HepG2 (cell line): ENCODE results near the gene RBM14. TPM values are rescaled to one million over a fixed set of nuclear protein-coding genes. Genes with fewer than 3 reads are reported as not detected.

Experiments
- AHDC1 ChIP-seq: sonication (generic); formaldehyde crosslinking; IDR thresholded peaks from 2 replicates; pipeline ENCODE4 v1.5.1; 2020; ENCODE audit warnings: mild to moderate bottlenecking, missing genetic modification reagents, borderline replicate concordance
- ATF3 ChIP-seq: sonication (generic); formaldehyde crosslinking; IDR thresholded peaks from 2 replicates; pipeline ENCODE4 v1.4.0; 2020; ENCODE audit warnings: missing genetic modification reagents
- CEBPG ChIP-seq: IDR thresholded peaks from 2 replicates; pipeline ENCODE4 v1.6.1; 2016
- E2F2 ChIP-seq: sonication (generic); formaldehyde crosslinking; IDR thresholded peaks from 2 replicates; pipeline ENCODE4 v1.4.0; 2020; ENCODE audit warnings: missing genetic modification reagents, borderline replicate concordance
- HBP1 ChIP-seq: IDR thresholded peaks from 2 replicates; pipeline ENCODE4 v1.6.1; 2016; ENCODE audit warnings: low read depth, control low read depth
- HNRNPLL ChIP-seq: fragments of 200-400 bp; formaldehyde crosslinking; IDR thresholded peaks from 2 replicates; pipeline ENCODE4 v1.6.1; 2017; ENCODE audit warnings: mild to moderate bottlenecking, low read depth, low read length; ENCODE audit not compliant: poor library complexity, severe bottlenecking
- KLF11 ChIP-seq: IDR thresholded peaks from 2 replicates; pipeline ENCODE4 v1.6.1; 2016; ENCODE audit warnings: missing compliant biosample characterization
- POLR2AphosphoS5 ChIP-seq: IDR thresholded peaks from 2 replicates; pipeline ENCODE4 v1.6.1; 2012; ENCODE audit warnings: low read depth, low read length
- PRDM10 ChIP-seq: sonication (generic); formaldehyde crosslinking; IDR thresholded peaks from 2 replicates; pipeline ENCODE4 v1.4.0; 2020; ENCODE audit warnings: low read depth, missing genetic modification reagents
- PTBP1 ChIP-seq: fragments of 200-400 bp; formaldehyde crosslinking; IDR thresholded peaks from 2 replicates; pipeline ENCODE4 v1.6.1; 2018; ENCODE audit warnings: low read length, low read depth; ENCODE audit not compliant: poor library complexity, severe bottlenecking
- SMARCC2 ChIP-seq: fragments of 450-650 bp; IDR thresholded peaks from 2 replicates; pipeline ENCODE4 v1.6.1; 2017; ENCODE audit warnings: antibody characterized with exemption, mild to moderate bottlenecking
- TCF7 ChIP-seq: sonication (generic); IDR thresholded peaks from 2 replicates; pipeline ENCODE4 v1.6.1; 2016; ENCODE audit warnings: antibody characterized with exemption, low read depth
- THAP11 ChIP-seq: IDR thresholded peaks from 2 replicates; pipeline ENCODE4 v1.6.1; 2016; ENCODE audit warnings: missing biosample characterization, missing genetic modification reagents
- WIZ ChIP-seq: sonication (generic); formaldehyde crosslinking; IDR thresholded peaks from 2 replicates; pipeline ENCODE4 v1.5.1; 2020; ENCODE audit warnings: mild to moderate bottlenecking, missing genetic modification reagents
- ZNF451 ChIP-seq: sonication (generic); formaldehyde crosslinking; IDR thresholded peaks from 2 replicates; pipeline ENCODE4 v1.5.0; 2020; ENCODE audit warnings: mild to moderate bottlenecking, missing genetic modification reagents
- ZNF556 ChIP-seq: sonication (generic); formaldehyde crosslinking; IDR thresholded peaks from 2 replicates; pipeline ENCODE4 v1.4.0; 2020; ENCODE audit warnings: mild to moderate bottlenecking, missing genetic modification reagents, borderline replicate concordance
- ZNF883 ChIP-seq: sonication (generic); formaldehyde crosslinking; IDR thresholded peaks from 2 replicates; pipeline ENCODE4 v1.5.1; 2020; ENCODE audit warnings: mild to moderate bottlenecking, missing genetic modification reagents; ENCODE audit errors: not compliant biosample characterization
- polyA plus RNA-seq, 8 experiments: library from polyadenylated mRNA; depleted of rRNA in 3 of 8; stranded (reverse) in 7 of 8; unstranded in 1 of 8; fragments of >200 nt; fragmentation: Illumina TruSeq in 4 of 8; extraction: Trizol in 4 of 8; gene quantifications; 2 replicates each; pipeline versions ENCODE4 v1.2.1 to v1.2.3, GENCODE V29; 2011 to 2016; ENCODE audit warnings: low read depth in 4 of 8, missing spikeins in 1 of 8, mixed read lengths in 1 of 8; ENCODE audit not compliant: insufficient read depth in 1 of 8
- total RNA-seq, 5 experiments: library from RNA; depleted of rRNA; stranded (reverse); fragments of >200 nt; fragmentation: Illumina TruSeq; extraction: Trizol; gene quantifications; 2 replicates each; pipeline ENCODE4 v1.2.3, GENCODE V29; 2016; ENCODE audit warnings: low read depth in 1 of 5

RBM14 gene
- total and polyA plus RNA-seq, 2 of the 13 experiments (the other 11 are each of a cell fraction or from before 2014, with no cell fraction given) = 12.7 to 44.1 TPM

GRCh38 chr11:66607126-66607834 is 9.2 kb upstream of the RBM14 start (continued):
- TF ChIP-seq HBP1 (CRISPR knock-in tag) (no peak), POLR2AphosphoS5 (no peak), PTBP1 (no peak), E2F2 (CRISPR knock-in tag) (no peak), ZNF556 (no peak), CEBPG (CRISPR knock-in tag) (peak; percentile 4), KLF11 (CRISPR knock-in tag) (no peak), SMARCC2 (no peak), ZNF451 (CRISPR knock-in tag) (no peak), TCF7 (no peak), ATF3 (CRISPR knock-in tag) (no peak), PRDM10 (CRISPR knock-in tag) (no peak), THAP11 (CRISPR knock-in tag) (peak; percentile 38; the same call in 1 of the 2 replicates), ZNF883 (no peak), AHDC1 (CRISPR knock-in tag) (no peak), HNRNPLL (no peak), WIZ (no peak)
